Liver (tissue), 9 donors: ENCODE data around the gene RING1. TPM values are rescaled to one million over a fixed set of nuclear protein-coding genes. Genes with fewer than 3 reads are reported as not detected.

ENCODE experiments used
- DNase-seq: peaks from one replicate; pipeline ENCODE4 v3.0.0-alpha.2; 2017; ENCODE audit warnings: low spot score
- H3K27ac ChIP-seq, 2 donors: one replicate each; pipeline ENCODE4 v1.7.0; 2013; ENCODE audit warnings: inconsistent platforms in 2 of 2, low read length in 2 of 2, control low read depth in 1 of 2, low read depth in 1 of 2, mild to moderate bottlenecking in 1 of 2
- H3K27me3 ChIP-seq, 4 donors: one replicate each; pipeline versions ENCODE4 v1.6.1 to v1.7.0; 2013; ENCODE audit warnings: low read length in 3 of 4, inconsistent platforms in 1 of 4, mild to moderate bottlenecking in 1 of 4, moderate library complexity in 1 of 4; ENCODE audit not compliant: control insufficient read depth in 4 of 4, insufficient read depth in 4 of 4
- H3K36me3 ChIP-seq, 4 donors: one replicate each; pipeline versions ENCODE4 v1.6.1 to v1.7.0; 2013; ENCODE audit warnings: low read length in 3 of 4, mild to moderate bottlenecking in 3 of 4, low read depth in 1 of 4, moderate library complexity in 1 of 4; ENCODE audit not compliant: control insufficient read depth in 4 of 4, insufficient read depth in 3 of 4
- H3K4me1 ChIP-seq, 4 donors: one replicate each; pipeline versions ENCODE4 v1.6.1 to v1.7.0; 2013; ENCODE audit warnings: low read length in 3 of 4, mild to moderate bottlenecking in 3 of 4, moderate library complexity in 1 of 4; ENCODE audit not compliant: control insufficient read depth in 4 of 4, insufficient read depth in 4 of 4
- H3K4me3 ChIP-seq, 3 donors: one replicate each; pipeline versions ENCODE4 v1.6.1 to v1.7.0; 2013; ENCODE audit warnings: low read length in 3 of 3, control low read depth in 1 of 3, low read depth in 1 of 3, mild to moderate bottlenecking in 1 of 3
- H3K9ac ChIP-seq, 2 donors: one replicate each; pipeline ENCODE4 v1.7.0; 2013; ENCODE audit warnings: low read length in 2 of 2, mild to moderate bottlenecking in 2 of 2, moderate library complexity in 2 of 2, control low read depth in 1 of 2, low read depth in 1 of 2
- H3K9me3 ChIP-seq, 4 donors: one replicate each; pipeline versions ENCODE4 v1.6.1 to v1.7.0; 2013; ENCODE audit warnings: low read length in 3 of 4; ENCODE audit not compliant: control insufficient read depth in 4 of 4
- CTCF ChIP-seq: fragments of 150-350 bp; IDR thresholded peaks from 2 replicates; pipeline ENCODE4 v1.5.1; 2017; ENCODE audit warnings: improper control_type of control experiment, low read depth, low read length; ENCODE audit not compliant: missing input control
- EGR1 ChIP-seq, 2 donors: IDR thresholded peaks; 2 replicates each; pipeline ENCODE4 v1.6.1; 2016 to 2018; ENCODE audit warnings: antibody characterized with exemption in 2 of 2, low read depth in 2 of 2
- FOXA1 ChIP-seq: IDR thresholded peaks from 2 replicates; pipeline ENCODE4 v1.6.1; 2016; ENCODE audit warnings: antibody characterized with exemption
- FOXA2 ChIP-seq: IDR thresholded peaks from 2 replicates; pipeline ENCODE4 v1.6.1; 2016; ENCODE audit warnings: antibody characterized with exemption
- GABPA ChIP-seq, 2 donors: IDR thresholded peaks in 1 of 2; conservative IDR thresholded peaks in 1 of 2; 2 replicates each; pipeline ENCODE4 v1.6.1; 2016; ENCODE audit warnings: antibody characterized with exemption in 2 of 2, mild to moderate bottlenecking in 1 of 2, moderate library complexity in 1 of 2
- HNF4A ChIP-seq, 2 donors: conservative IDR thresholded peaks; 2 replicates each; pipeline ENCODE4 v1.6.1; 2016; ENCODE audit warnings: antibody characterized with exemption in 2 of 2, mild to moderate bottlenecking in 2 of 2
- HNF4G ChIP-seq: IDR thresholded peaks from 2 replicates; pipeline ENCODE4 v1.6.1; 2016; ENCODE audit warnings: antibody characterized with exemption
- JUND ChIP-seq, 2 donors: IDR thresholded peaks; 2 replicates each; pipeline ENCODE4 v1.6.1; 2016; ENCODE audit warnings: antibody characterized with exemption in 2 of 2
- NR2F2 ChIP-seq: IDR thresholded peaks from 2 replicates; pipeline ENCODE4 v1.6.1; 2016; ENCODE audit warnings: antibody characterized with exemption
- RAD21 ChIP-seq, 2 donors: IDR thresholded peaks; 2 replicates each; pipeline ENCODE4 v1.6.1; 2016; ENCODE audit warnings: antibody characterized with exemption in 2 of 2, mild to moderate bottlenecking in 2 of 2
- REST ChIP-seq: IDR thresholded peaks from 2 replicates; pipeline ENCODE4 v1.6.1; 2016; ENCODE audit warnings: antibody characterized with exemption, mild to moderate bottlenecking
- RXRA ChIP-seq, 2 donors: IDR thresholded peaks; 2 replicates each; pipeline ENCODE4 v1.6.1; 2017 to 2018; ENCODE audit warnings: antibody characterized with exemption in 2 of 2, mild to moderate bottlenecking in 1 of 2
- SP1 ChIP-seq: IDR thresholded peaks from 2 replicates; pipeline ENCODE4 v1.6.1; 2018; ENCODE audit warnings: antibody characterized with exemption, mild to moderate bottlenecking
- WGBS: extraction: QIAGEN DNeasy Blood & Tissue Kit; methylation state at CpG from one replicate; pipeline ENCODE4 v1.1.7; 2013; 5-methylcytosine and 5-hydroxymethylcytosine counted together
- polyA plus RNA-seq, 2 donors: library from polyadenylated mRNA; stranded (reverse) in 1 of 2; unstranded in 1 of 2; fragments of 200-250 nt in 1 of 2; fragments of >200 nt in 1 of 2; fragmentation: Nextera tagmentation in 1 of 2; extraction: Ambion mirVana in 1 of 2; gene quantifications; one replicate each; pipeline versions ENCODE4 v1.2.1 to v1.2.3, GENCODE V29; 2013 to 2015
- total RNA-seq, 2 donors: library from RNA; depleted of rRNA; stranded (reverse); fragments of >200 nt; gene quantifications; one replicate each; pipeline ENCODE4 v1.2.3, GENCODE V29; 2014
- TF ChIP-seq, protein P1 (sequence below): IDR thresholded peaks from 2 replicates; pipeline ENCODE4 v1.6.1; 2016; ENCODE audit warnings: antibody characterized with exemption
- TF ChIP-seq, protein P2 (sequence below): IDR thresholded peaks from 2 replicates; pipeline ENCODE4 v1.6.1; 2016; ENCODE audit warnings: antibody characterized with exemption
- TF ChIP-seq, protein P3 (sequence below): IDR thresholded peaks from 2 replicates; pipeline ENCODE4 v1.6.1; 2016; ENCODE audit warnings: antibody characterized with exemption
- donor health status: healthy.
- donor health status: healthy.
- donor health status: healthy.
- donor health status: healthy.
- donor health status: healthy.

RING1 gene
- total and polyA plus RNA-seq, 4 donors: 4.4 to 19.7 (median 14.9) TPM

DNA sequence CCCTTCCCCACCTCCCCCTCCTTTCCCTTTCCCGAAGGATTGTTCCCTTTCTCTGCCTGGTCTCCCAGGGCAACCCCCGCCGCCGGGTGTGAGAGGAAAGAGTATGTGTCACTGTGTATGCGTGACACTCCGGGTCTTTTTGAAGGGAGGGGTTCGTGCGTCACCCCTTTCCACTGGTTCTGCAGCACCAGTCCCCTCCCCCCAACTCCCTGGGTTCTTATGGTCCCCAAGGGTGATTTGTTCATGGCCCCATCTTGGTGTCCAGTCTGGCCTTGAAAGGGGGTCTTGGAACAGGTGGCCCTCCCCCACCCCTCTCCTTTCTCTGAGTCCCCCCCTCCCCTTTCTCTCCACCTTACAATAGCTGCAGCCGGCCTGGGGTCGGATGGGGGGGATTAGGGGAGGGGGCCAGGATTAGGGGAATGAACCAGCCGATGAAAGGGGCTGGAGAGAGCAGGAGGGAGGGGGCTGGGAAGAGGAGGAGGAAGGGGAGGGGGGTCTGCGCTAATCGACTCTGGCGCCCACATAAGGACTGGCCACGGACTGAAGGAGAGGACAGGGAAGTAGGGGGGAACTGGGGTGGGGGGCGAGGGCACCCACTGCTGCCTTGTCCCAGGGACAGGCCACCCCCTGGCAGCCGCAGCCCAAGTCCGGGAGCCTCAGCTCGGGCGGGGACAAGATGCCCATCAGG is 1.3 kb upstream of the RING1 start:
- peaks cover 3 to 36% (median 19%) of the 10 kb centered on the region in 4 donors for H3K36me3 ChIP-seq
- peak overlapping the region in 1 of 2 donors; percentile 93 for H3K27ac ChIP-seq
- no peaks in the 10 kb centered on the region for H3K27me3 ChIP-seq
- peaks cover 7 to 42% (median 26%) of the 10 kb centered on the region in 4 donors for H3K4me1 ChIP-seq
- DNase-seq: no peak
- no peaks in the 10 kb centered on the region for H3K9me3 ChIP-seq
- no peak for TF ChIP-seq JUND (IDR thresholded peaks at IDR 0.05)
- no peak for TF ChIP-seq NR2F2
- no peak for TF ChIP-seq SP1
- TF ChIP-seq FOXA2: no peak
- TF ChIP-seq REST: no peak
- TF ChIP-seq RAD21 (IDR thresholded peaks at IDR 0.05): no peak
- TF ChIP-seq HNF4G: no peak
- TF ChIP-seq, protein P1, sequence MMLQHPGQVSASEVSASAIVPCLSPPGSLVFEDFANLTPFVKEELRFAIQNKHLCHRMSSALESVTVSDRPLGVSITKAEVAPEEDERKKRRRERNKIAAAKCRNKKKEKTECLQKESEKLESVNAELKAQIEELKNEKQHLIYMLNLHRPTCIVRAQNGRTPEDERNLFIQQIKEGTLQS: no peak
- TF ChIP-seq CTCF: no peak
- TF ChIP-seq EGR1 (IDR thresholded peaks at IDR 0.05; ENCODE audit: low read depth in 2 of 2): no peak
- no peak for TF ChIP-seq GABPA (IDR thresholded peaks at IDR 0.05 in 1 of 2, conservative IDR thresholded peaks at IDR 0.05 in 1 of 2)
- no peak overlapping the region for H3K9ac ChIP-seq
- WGBS: 45% methylated on average over 20 of the region's 20 CpGs
- H3K4me3 ChIP-seq: peak overlapping the region in 2 of 3 donors; percentile 68 to 80

GRCh38 chr6:33207552-33208090 is 679 bp upstream of the RING1 start:
- WGBS: 2% methylated on average over 29 of the region's 29 CpGs

More at GRCh38 chr6:33207552-33208090, 679 bp upstream of the RING1 start:
- Histone ChIP-seq H3K27me3 (no peaks in the 10 kb centered on the region), H3K9me3 (no peaks in the 10 kb centered on the region), H3K9ac (peak overlapping the region; percentile 95 to 96), H3K4me3 (peak overlapping the region; percentile 68 to 84 (median 80)), H3K4me1 (peaks cover 7 to 40% (median 23%) of the 10 kb centered on the region in 4 donors), H3K27ac (peak overlapping the region; percentile 93 to 94), H3K36me3 (peaks cover 3 to 30% (median 15%) of the 10 kb centered on the region in 4 donors)
- DNase-seq: no peak
- no peak for TF ChIP-seq HNF4A (conservative IDR thresholded peaks at IDR 0.05)
- no peak for TF ChIP-seq EGR1 (IDR thresholded peaks at IDR 0.05; ENCODE audit: low read depth in 2 of 2)
- TF ChIP-seq FOXA2: no peak
- TF ChIP-seq FOXA1: no peak
- TF ChIP-seq, protein P2, sequence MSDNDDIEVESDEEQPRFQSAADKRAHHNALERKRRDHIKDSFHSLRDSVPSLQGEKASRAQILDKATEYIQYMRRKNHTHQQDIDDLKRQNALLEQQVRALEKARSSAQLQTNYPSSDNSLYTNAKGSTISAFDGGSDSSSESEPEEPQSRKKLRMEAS: no peak
- no peak for TF ChIP-seq RXRA (IDR thresholded peaks at IDR 0.05)
- TF ChIP-seq HNF4G: no peak
- no peak for TF ChIP-seq SP1
- TF ChIP-seq, protein P3, sequence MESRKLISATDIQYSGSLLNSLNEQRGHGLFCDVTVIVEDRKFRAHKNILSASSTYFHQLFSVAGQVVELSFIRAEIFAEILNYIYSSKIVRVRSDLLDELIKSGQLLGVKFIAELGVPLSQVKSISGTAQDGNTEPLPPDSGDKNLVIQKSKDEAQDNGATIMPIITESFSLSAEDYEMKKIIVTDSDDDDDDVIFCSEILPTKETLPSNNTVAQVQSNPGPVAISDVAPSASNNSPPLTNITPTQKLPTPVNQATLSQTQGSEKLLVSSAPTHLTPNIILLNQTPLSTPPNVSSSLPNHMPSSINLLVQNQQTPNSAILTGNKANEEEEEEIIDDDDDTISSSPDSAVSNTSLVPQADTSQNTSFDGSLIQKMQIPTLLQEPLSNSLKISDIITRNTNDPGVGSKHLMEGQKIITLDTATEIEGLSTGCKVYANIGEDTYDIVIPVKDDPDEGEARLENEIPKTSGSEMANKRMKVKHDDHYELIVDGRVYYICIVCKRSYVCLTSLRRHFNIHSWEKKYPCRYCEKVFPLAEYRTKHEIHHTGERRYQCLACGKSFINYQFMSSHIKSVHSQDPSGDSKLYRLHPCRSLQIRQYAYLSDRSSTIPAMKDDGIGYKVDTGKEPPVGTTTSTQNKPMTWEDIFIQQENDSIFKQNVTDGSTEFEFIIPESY: no peak
